ENCODE measurements around the gene MEIS1.

GRCh38 chr2:66478299-66478698 is 43.4 kb downstream of the MEIS1 start:
- TF ChIP-seq CTCF (IDR thresholded peaks at IDR 0.05) (no peak), POLR2A (IDR thresholded peaks at IDR 0.05) (no peak)
